ENCODE measurements around the gene CENPT.

DNA sequence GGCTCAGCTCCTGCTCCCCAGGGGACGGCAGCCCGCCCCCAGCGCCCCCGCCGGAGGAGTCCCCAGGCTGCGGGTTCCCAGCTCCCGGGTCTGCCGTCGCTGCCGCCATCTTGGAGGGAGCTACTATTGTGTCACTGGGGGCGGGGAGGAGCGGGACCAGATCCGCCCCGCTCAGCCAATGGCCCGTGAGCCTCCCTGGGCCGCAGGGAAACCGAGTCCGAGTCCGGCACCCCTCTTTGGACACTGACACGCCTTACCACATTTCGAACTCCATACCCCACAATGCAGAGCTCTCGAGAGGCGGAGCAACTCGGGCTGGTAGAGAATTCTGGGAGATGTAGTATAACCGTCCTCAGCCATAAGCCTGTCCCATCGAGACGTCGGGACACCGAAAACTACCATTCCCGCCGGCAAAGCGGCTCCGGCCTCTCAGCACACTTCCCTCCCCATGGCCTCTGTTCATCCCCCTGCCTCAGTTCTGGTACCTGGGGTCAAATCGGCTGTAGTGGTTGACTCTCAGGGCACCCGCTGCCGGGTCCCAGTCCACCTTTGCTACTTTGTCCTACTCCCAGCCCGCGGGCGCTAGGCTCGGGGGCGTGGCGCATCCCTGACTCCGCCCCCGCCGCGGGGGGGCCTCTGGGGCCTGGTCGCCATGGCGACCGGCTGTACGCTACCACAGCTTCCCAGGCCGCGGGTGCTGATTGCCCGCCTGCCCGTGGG is 40.9 kb downstream of the CENPT start, which contains the start of the genes RANBP10 and TSNAXIP1:
- TF ChIP-seq POLR2AphosphoS5 (IDR thresholded peaks at IDR 0.05; ENCODE audit: insufficient read depth, low read depth, low read length) (peak; percentile 94), POLR2A (IDR thresholded peaks at IDR 0.05; ENCODE audit: low read depth, low read length) (peak; percentile 96), EZH2 (IDR thresholded peaks at IDR 0.05; ENCODE audit: borderline replicate concordance, low read depth, low read length, severe bottlenecking) (no peak), GATA2 (IDR thresholded peaks at IDR 0.05; ENCODE audit: insufficient read depth, insufficient read length, low read depth, low read length) (no peak)
- TF ChIP-seq, protein P1, sequence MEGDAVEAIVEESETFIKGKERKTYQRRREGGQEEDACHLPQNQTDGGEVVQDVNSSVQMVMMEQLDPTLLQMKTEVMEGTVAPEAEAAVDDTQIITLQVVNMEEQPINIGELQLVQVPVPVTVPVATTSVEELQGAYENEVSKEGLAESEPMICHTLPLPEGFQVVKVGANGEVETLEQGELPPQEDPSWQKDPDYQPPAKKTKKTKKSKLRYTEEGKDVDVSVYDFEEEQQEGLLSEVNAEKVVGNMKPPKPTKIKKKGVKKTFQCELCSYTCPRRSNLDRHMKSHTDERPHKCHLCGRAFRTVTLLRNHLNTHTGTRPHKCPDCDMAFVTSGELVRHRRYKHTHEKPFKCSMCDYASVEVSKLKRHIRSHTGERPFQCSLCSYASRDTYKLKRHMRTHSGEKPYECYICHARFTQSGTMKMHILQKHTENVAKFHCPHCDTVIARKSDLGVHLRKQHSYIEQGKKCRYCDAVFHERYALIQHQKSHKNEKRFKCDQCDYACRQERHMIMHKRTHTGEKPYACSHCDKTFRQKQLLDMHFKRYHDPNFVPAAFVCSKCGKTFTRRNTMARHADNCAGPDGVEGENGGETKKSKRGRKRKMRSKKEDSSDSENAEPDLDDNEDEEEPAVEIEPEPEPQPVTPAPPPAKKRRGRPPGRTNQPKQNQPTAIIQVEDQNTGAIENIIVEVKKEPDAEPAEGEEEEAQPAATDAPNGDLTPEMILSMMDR (IDR thresholded peaks at IDR 0.05; ENCODE audit: extremely low read depth in 1 of 2, insufficient read depth in 1 of 2, low read depth in 1 of 2, low read length in 2 of 2): no peak
- TF ChIP-seq, protein P2, sequence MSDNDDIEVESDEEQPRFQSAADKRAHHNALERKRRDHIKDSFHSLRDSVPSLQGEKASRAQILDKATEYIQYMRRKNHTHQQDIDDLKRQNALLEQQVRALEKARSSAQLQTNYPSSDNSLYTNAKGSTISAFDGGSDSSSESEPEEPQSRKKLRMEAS (IDR thresholded peaks at IDR 0.05; ENCODE audit: insufficient read depth, insufficient read length): no peak
